CD8-positive, alpha-beta memory T cell (primary cell): ENCODE results near the gene MRPS5. TPM values are rescaled to one million over a fixed set of nuclear protein-coding genes. Genes with fewer than 3 reads are reported as not detected.

ENCODE experiments used
- CTCF ChIA-PET: fragments of 350-600 bp; sonication (Branson Sonifier 250); formaldehyde crosslinking; loops from one replicate; lab custom pipeline; 2021; ENCODE audit warnings: antibody characterized with exemption; lab: Charles Lee
- POLR2A ChIA-PET: fragments of 350-600 bp; sonication (Branson Sonifier 250); formaldehyde crosslinking; loops from one replicate; lab custom pipeline; 2021; ENCODE audit warnings: antibody characterized with exemption; lab: Charles Lee
- DNase-seq, 5 donors: peaks; one replicate each; pipeline versions ENCODE4 v3.0.0 to v3.0.0-alpha.2; 2020 to 2022; ENCODE audit warnings: mixed read lengths in 1 of 5
- H3K27ac ChIP-seq: one replicate; pipeline ENCODE4 v1.7.0; 2013; ENCODE audit warnings: low read depth, mild to moderate bottlenecking, low read length, moderate library complexity
- H3K27me3 ChIP-seq: 2 replicates; pipeline ENCODE4 v1.7.0; 2013; ENCODE audit warnings: low read length, mild to moderate bottlenecking; ENCODE audit not compliant: insufficient read depth, poor library complexity, severe bottlenecking
- H3K36me3 ChIP-seq: 2 replicates; pipeline ENCODE4 v1.7.0; 2013; ENCODE audit warnings: mild to moderate bottlenecking, low read length, moderate library complexity; ENCODE audit not compliant: insufficient read depth
- H3K4me1 ChIP-seq: 2 replicates; pipeline ENCODE4 v1.7.0; 2013; ENCODE audit warnings: mild to moderate bottlenecking, low read length, moderate library complexity; ENCODE audit not compliant: insufficient read depth
- H3K4me3 ChIP-seq: 2 replicates; pipeline ENCODE4 v1.7.0; 2013; ENCODE audit warnings: mild to moderate bottlenecking, low read length
- H3K9me3 ChIP-seq: 2 replicates; pipeline ENCODE4 v1.7.0; 2013; ENCODE audit warnings: mild to moderate bottlenecking, low read length
- H3K27ac Mint-ChIP-seq, 8 donors: one replicate each; pipeline ENCODE4 v1.8.0; 2020 to 2021; ENCODE audit warnings: mixed read lengths in 8 of 8, mild to moderate bottlenecking in 6 of 8, inconsistent platforms in 3 of 8, moderate library complexity in 3 of 8
- H3K27me3 Mint-ChIP-seq, 2 donors: one replicate each; pipeline ENCODE4 v1.8.0; 2020 to 2021; ENCODE audit warnings: mixed read lengths in 2 of 2, mild to moderate bottlenecking in 1 of 2, moderate library complexity in 1 of 2
- H3K36me3 Mint-ChIP-seq, 3 donors: one replicate each; pipeline ENCODE4 v1.8.0; 2020 to 2021; ENCODE audit warnings: mixed read lengths in 3 of 3, inconsistent platforms in 1 of 3, mild to moderate bottlenecking in 1 of 3
- H3K4me1 Mint-ChIP-seq, 3 donors: one replicate each; pipeline ENCODE4 v1.8.0; 2020 to 2021; ENCODE audit warnings: mixed read lengths in 3 of 3, inconsistent platforms in 1 of 3, mild to moderate bottlenecking in 1 of 3
- H3K4me3 Mint-ChIP-seq, 7 donors: one replicate each; pipeline ENCODE4 v1.8.0; 2020 to 2021; ENCODE audit warnings: mixed read lengths in 7 of 7, mild to moderate bottlenecking in 6 of 7, moderate library complexity in 4 of 7, inconsistent platforms in 2 of 7
- H3K9me3 Mint-ChIP-seq, 5 donors: one replicate each; pipeline ENCODE4 v1.8.0; 2020 to 2022; ENCODE audit warnings: mixed read lengths in 5 of 5, mild to moderate bottlenecking in 3 of 5, moderate library complexity in 2 of 5, inconsistent platforms in 1 of 5
- polyA plus RNA-seq: library from polyadenylated mRNA; unstranded; fragments of 300-500 nt; fragmentation: Illumina TruSeq; gene quantifications from one replicate; pipeline ENCODE4 v1.2.3, GENCODE V29; 2021
- total RNA-seq, 2 experiments: library from RNA; stranded (reverse); gene quantifications; one replicate each; pipeline ENCODE4 v1.2.3, GENCODE V29; 2021

MRPS5 gene
- total and polyA plus RNA-seq, 3 experiments from 2014 or later: 45.8 to 75.9 (median 69.0) TPM

- peaks cover 0 to 5% (median 2%) of the 10 kb centered on the region in 5 donors for H3K9me3 Mint-ChIP-seq
- Histone ChIP-seq H3K27me3 (no peaks in the 10 kb centered on the region), H3K27ac (no peak overlapping the region), H3K4me1 (peaks cover 57% of the 10 kb centered on the region), H3K9me3 (no peaks in the 10 kb centered on the region), H3K36me3 (no peaks in the 10 kb centered on the region), H3K4me3 (no peak overlapping the region)
- no peak overlapping the region for H3K4me3 Mint-ChIP-seq
- POLR2A ChIA-PET: no interaction called here
- CTCF ChIA-PET: no interaction called here
- peak overlapping the region in 6 of 8 donors; percentile 3 to 85 (median 52) for H3K27ac Mint-ChIP-seq
- no peak for DNase-seq
- H3K36me3 Mint-ChIP-seq: peaks cover 0 to 3% (median 2%) of the 10 kb centered on the region in 3 donors
- peaks cover 29 to 76% (median 47%) of the 10 kb centered on the region in 3 donors for H3K4me1 Mint-ChIP-seq
- peaks cover 0 to 2% of the 10 kb centered on the region in 2 donors for H3K27me3 Mint-ChIP-seq
These were observed 84.2 kb downstream of the MRPS5 start for GRCh38 chr2:95037384-95037839.

GRCh38 chr2:95036596-95037383 is 84.8 kb downstream of the MRPS5 start:
- peaks cover 0 to 3% (median 2%) of the 10 kb centered on the region in 3 donors for H3K36me3 Mint-ChIP-seq
- peaks cover 0 to 5% (median 2%) of the 10 kb centered on the region in 5 donors for H3K9me3 Mint-ChIP-seq
- no peak for DNase-seq
- no peaks in the 10 kb centered on the region for H3K27me3 Mint-ChIP-seq
- CTCF ChIA-PET: no interaction called here
- H3K27me3 ChIP-seq: no peaks in the 10 kb centered on the region
- no peaks in the 10 kb centered on the region for H3K36me3 ChIP-seq
- H3K9me3 ChIP-seq: no peaks in the 10 kb centered on the region
- H3K27ac Mint-ChIP-seq: peak overlapping the region in 5 of 8 donors; percentile 37 to 85 (median 56)
- H3K4me3 ChIP-seq: no peak overlapping the region
- H3K4me3 Mint-ChIP-seq: no peak overlapping the region
- POLR2A ChIA-PET: no interaction called here
- peaks cover 57% of the 10 kb centered on the region for H3K4me1 ChIP-seq
- peaks cover 27 to 74% (median 45%) of the 10 kb centered on the region in 3 donors for H3K4me1 Mint-ChIP-seq
- no peak overlapping the region for H3K27ac ChIP-seq

Other genes starting within 250 kb of the MRPS5 start
- 10 to 100 TPM; 25.2 to 27.3 TPM for gene MAL, start 96.1 kb downstream of the MRPS5 start, total RNA-seq
- 50.4 TPM for gene MAL, start 96.1 kb downstream of the MRPS5 start, polyA plus RNA-seq
- 10 to 100 TPM; 10.3 to 12.2 TPM for gene ZNF514, start 38.0 kb upstream of the MRPS5 start, total RNA-seq
- gene ZNF514, start 38.0 kb upstream of the MRPS5 start, polyA plus RNA-seq: 9.9 TPM
- 1 to 10 TPM; 5.3 to 5.7 TPM for gene ZNF2, start 44.0 kb upstream of the MRPS5 start, total RNA-seq
- 2.6 TPM for gene ZNF2, start 44.0 kb upstream of the MRPS5 start, polyA plus RNA-seq
- gene ZNF892, start 85.7 kb upstream of the MRPS5 start, total RNA-seq: 1 to 10 TPM; 4.3 to 4.7 TPM
- 0.39 TPM for gene ZNF892, start 85.7 kb upstream of the MRPS5 start, polyA plus RNA-seq
- under 1 TPM; 0.18 to 0.46 TPM for gene PROM2, start 152.6 kb upstream of the MRPS5 start, total RNA-seq
- not detected for gene PROM2, start 152.6 kb upstream of the MRPS5 start, polyA plus RNA-seq
- gene KCNIP3, start 175.5 kb upstream of the MRPS5 start, total RNA-seq: not detected
- gene KCNIP3, start 175.5 kb upstream of the MRPS5 start, polyA plus RNA-seq: not detected